ENCODE data around the gene NSDHL.

The NSDHL gene

DNA sequence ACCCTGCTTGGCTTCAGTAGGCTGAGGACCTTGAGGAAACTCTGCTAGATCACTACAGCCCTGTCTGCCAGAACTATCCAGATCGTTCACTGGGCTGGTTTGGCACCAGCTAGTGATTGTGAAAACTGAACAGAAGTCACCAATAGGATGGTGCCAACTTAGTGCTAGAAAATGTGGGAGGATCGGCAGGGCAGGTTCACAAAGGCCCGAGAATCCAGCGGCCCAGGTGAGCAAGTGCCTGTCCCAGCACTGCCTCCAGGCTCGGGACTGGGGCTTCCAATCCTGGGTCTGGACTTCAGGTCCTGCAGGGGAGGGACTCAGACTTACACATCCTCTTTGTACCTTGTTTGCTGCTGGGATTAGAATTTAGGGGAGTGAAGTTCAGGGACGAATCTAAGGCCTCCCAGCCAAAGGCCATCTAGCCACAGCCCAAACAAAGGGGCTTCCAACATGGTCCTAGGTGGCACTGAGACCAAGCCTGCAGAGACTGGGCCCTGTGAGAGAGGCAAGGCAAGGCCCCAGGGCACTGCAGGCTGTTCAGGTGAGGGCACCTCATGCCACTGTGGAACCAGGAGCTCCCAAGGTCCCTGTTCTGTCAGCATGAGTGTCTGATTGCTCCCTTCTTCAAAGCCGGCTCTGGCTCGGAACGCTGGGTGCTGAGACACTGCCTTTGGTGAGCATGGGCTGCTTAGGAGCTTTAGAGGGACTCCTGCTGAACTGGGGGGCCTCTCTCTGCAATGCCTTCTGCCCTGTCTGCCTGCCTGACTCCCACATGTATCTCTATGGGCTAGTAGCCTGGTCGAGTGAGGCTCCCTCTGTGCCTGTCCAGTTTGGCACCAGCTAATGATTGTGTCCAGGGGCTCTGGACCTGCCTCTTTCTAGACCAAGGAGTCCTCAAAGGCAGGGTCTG is 46.3 kb downstream of the NSDHL start:
- no peak overlapping the region for H3K4me3 ChIP-seq (ENCODE audit: low read depth, low read length)
- no peak for TF ChIP-seq CTCF (IDR thresholded peaks at IDR 0.05; ENCODE audit: borderline replicate concordance, insufficient read depth, low read depth, low read length)

- no peak for TF ChIP-seq CTCF (IDR thresholded peaks at IDR 0.05; ENCODE audit: borderline replicate concordance, insufficient read depth, low read depth, low read length)
- H3K4me3 ChIP-seq (ENCODE audit: low read depth, low read length) = no peak overlapping the region
These were observed 48.3 kb downstream of the NSDHL start for GRCh38 chrX:152878976-152879755.

DNA sequence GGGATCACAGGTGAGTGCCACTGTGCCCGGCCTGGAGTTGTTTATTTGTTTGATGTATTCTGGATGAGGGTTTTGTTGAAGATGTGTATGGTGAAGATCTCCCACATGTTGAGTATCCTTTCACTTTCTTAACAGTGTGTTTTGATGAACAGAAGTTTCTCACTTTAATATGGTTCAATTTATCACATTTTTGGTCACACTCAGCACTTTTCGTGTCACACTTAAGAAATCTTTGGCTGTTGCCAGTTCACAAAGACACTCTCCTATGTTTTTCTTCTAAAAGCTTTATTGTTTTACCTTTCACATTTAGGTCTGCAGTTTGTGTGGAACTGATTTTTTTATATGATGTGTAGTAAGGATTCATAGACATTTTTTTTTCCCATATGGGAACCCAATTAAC is 50.4 kb downstream of the NSDHL start:
- H3K4me3 ChIP-seq (ENCODE audit: low read depth, low read length) = no peak overlapping the region
- TF ChIP-seq CTCF (IDR thresholded peaks at IDR 0.05; ENCODE audit: borderline replicate concordance, insufficient read depth, low read depth, low read length) = no peak

GRCh38 chrX:152884171-152884570 is 53.3 kb downstream of the NSDHL start:
- TF ChIP-seq CTCF (IDR thresholded peaks at IDR 0.05; ENCODE audit: borderline replicate concordance, insufficient read depth, low read depth, low read length) = no peak
- H3K4me3 ChIP-seq (ENCODE audit: low read depth, low read length) = no peak overlapping the region

DNA sequence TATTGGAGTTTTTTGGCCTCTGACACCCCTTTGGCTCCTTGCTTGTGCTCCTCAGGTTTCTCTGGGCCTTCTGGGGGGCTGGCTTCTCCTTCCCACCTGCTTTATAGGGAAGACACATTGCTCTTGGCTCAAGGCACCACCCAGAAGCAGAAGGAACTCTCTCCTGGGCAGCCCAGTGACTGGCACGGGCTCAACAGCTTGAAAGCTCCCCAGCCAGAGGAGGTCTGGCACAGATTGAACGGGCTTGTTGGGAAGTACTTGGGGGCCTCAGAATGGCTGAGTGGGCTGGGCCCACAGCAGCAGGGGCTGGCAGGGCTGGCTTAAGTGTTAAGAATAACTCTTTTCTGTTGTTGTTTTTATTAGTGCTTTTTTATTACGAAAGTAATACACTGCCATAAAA is 55.9 kb downstream of the NSDHL start:
- no peak overlapping the region for H3K4me3 ChIP-seq (ENCODE audit: low read depth, low read length)
- TF ChIP-seq CTCF (IDR thresholded peaks at IDR 0.05; ENCODE audit: borderline replicate concordance, insufficient read depth, low read depth, low read length) = no peak

- TF ChIP-seq CTCF (IDR thresholded peaks at IDR 0.05; ENCODE audit: borderline replicate concordance, insufficient read depth, low read depth, low read length) = no peak
- no peak overlapping the region for H3K4me3 ChIP-seq (ENCODE audit: low read depth, low read length)
These were observed 61.6 kb downstream of the NSDHL start for GRCh38 chrX:152892499-152892898.
